Astrocyte of the cerebellum (primary cell): ENCODE data around the gene HEPHL1.

Experiments used
- DNase-seq: peaks from one replicate; pipeline ENCODE4 v3.0.0-alpha.2; 2011; ENCODE audit warnings: low read depth
- H3K4me3 ChIP-seq: 2 replicates; pipeline ENCODE4 v1.5.1; 2011; ENCODE audit warnings: mild to moderate bottlenecking, low read depth, low read length, moderate library complexity
- CTCF ChIP-seq: IDR thresholded peaks from 2 replicates; pipeline ENCODE4 v1.5.1; 2012; ENCODE audit warnings: low read length, low read depth, moderate library complexity, mild to moderate bottlenecking; ENCODE audit errors: missing control alignments
- in situ Hi-C: cut with HindIII; loops from 2 replicates; pipeline ENCODE4 v1.10.0; 2017; ENCODE audit warnings: low sequenced_read_pairs

HEPHL1 gene

GRCh38 chr11:94089341-94089740, 68.2 kb downstream of the HEPHL1 start:
- TF ChIP-seq CTCF, result no peak
- in situ Hi-C loops, result no loop called here
- no peak for DNase-seq
- H3K4me3 ChIP-seq, result no peak overlapping the region

- no peak for DNase-seq
- H3K4me3 ChIP-seq, result no peak overlapping the region
- no peak for TF ChIP-seq CTCF
- in situ Hi-C loops, result no loop called here
Measured at GRCh38 chr11:94090401-94090800, 69.2 kb downstream of the HEPHL1 start.

- no peak overlapping the region for H3K4me3 ChIP-seq
- DNase-seq, result no peak
- TF ChIP-seq CTCF, result no peak
- in situ Hi-C loops, result no loop called here
Measured at GRCh38 chr11:94091091-94091490, 69.9 kb downstream of the HEPHL1 start.

- H3K4me3 ChIP-seq, result no peak overlapping the region
- TF ChIP-seq CTCF, result no peak
- DNase-seq, result no peak
- in situ Hi-C loops, result no loop called here
Measured at GRCh38 chr11:94100253-94100652, 79.1 kb downstream of the HEPHL1 start.

- no peak overlapping the region for H3K4me3 ChIP-seq
- TF ChIP-seq CTCF, result no peak
- in situ Hi-C loops, result no loop called here
- DNase-seq, result no peak
Measured at GRCh38 chr11:94103471-94103870, 82.3 kb downstream of the HEPHL1 start.

GRCh38 chr11:94104734-94105133, 83.6 kb downstream of the HEPHL1 start:
- no peak for DNase-seq
- in situ Hi-C loops, result no loop called here
- H3K4me3 ChIP-seq, result no peak overlapping the region
- no peak for TF ChIP-seq CTCF

- no peak for DNase-seq
- H3K4me3 ChIP-seq, result no peak overlapping the region
- in situ Hi-C loops, result no loop called here
- TF ChIP-seq CTCF, result no peak
Measured at GRCh38 chr11:94106716-94107115, 85.6 kb downstream of the HEPHL1 start.
